GM12878 (cell line): Measurements from ENCODE around the gene BLOC1S4. TPM values are rescaled to one million over a fixed set of nuclear protein-coding genes. Genes with fewer than 3 reads are reported as not detected.

ENCODE experiments used
- ATF7 ChIP-seq: fragments of 450-650 bp; IDR thresholded peaks from 2 replicates; pipeline ENCODE4 v1.6.1; 2016; ENCODE audit warnings: low read depth, mild to moderate bottlenecking
- CREB1 ChIP-seq: IDR thresholded peaks from 2 replicates; pipeline ENCODE4 v1.6.1; 2012; ENCODE audit warnings: low read depth, mild to moderate bottlenecking, inconsistent platforms
- CUX1 ChIP-seq: IDR thresholded peaks from 2 replicates; pipeline ENCODE4 v1.6.1; 2012; ENCODE audit warnings: improper control_type of control experiment, low read depth, low read length; ENCODE audit not compliant: insufficient replicate concordance
- E4F1 ChIP-seq: fragments of 450-650 bp; IDR thresholded peaks from 2 replicates; pipeline ENCODE4 v1.6.1; 2018; ENCODE audit warnings: borderline replicate concordance, mild to moderate bottlenecking; ENCODE audit not compliant: partially characterized antibody
- EZH2 ChIP-seq: IDR thresholded peaks from 2 replicates; pipeline ENCODE4 v1.6.1; 2012; ENCODE audit warnings: low read depth, mild to moderate bottlenecking, control low read depth, inconsistent platforms, low read length, borderline replicate concordance; ENCODE audit not compliant: control insufficient read depth
- HDGF ChIP-seq: fragments of 450-650 bp; IDR thresholded peaks from 2 replicates; pipeline ENCODE4 v1.6.1; 2016; ENCODE audit warnings: antibody characterized with exemption
- KDM1A ChIP-seq: fragments of 200-600 bp; sonication (generic); IDR thresholded peaks from 2 replicates; pipeline ENCODE4 v1.6.1; 2016; ENCODE audit warnings: borderline replicate concordance
- NBN ChIP-seq: fragments of 450-650 bp; IDR thresholded peaks from 2 replicates; pipeline ENCODE4 v1.6.1; 2016
- RAD51 ChIP-seq: fragments of 450-650 bp; IDR thresholded peaks from 2 replicates; pipeline ENCODE4 v1.6.1; 2016; ENCODE audit warnings: moderate library complexity, mild to moderate bottlenecking, inconsistent platforms
- RBBP5 ChIP-seq: fragments of 200-600 bp; sonication (generic); conservative IDR thresholded peaks from 2 replicates; pipeline ENCODE4 v1.6.1; 2016
- WRNIP1 ChIP-seq: IDR thresholded peaks from 2 replicates; pipeline ENCODE4 v1.6.1; 2011; ENCODE audit warnings: low read depth, low read length, improper control_type of control experiment, borderline replicate concordance
- ZBTB33 ChIP-seq: fragments of 450-650 bp; IDR thresholded peaks from 2 replicates; pipeline ENCODE4 v1.6.1; 2017; ENCODE audit warnings: mild to moderate bottlenecking
- ZNF207 ChIP-seq: fragments of 450-650 bp; IDR thresholded peaks from 2 replicates; pipeline ENCODE4 v1.6.1; 2014; ENCODE audit warnings: antibody characterized with exemption, mild to moderate bottlenecking, borderline replicate concordance
- ZNF592 ChIP-seq: fragments of 450-650 bp; IDR thresholded peaks from 2 replicates; pipeline ENCODE4 v1.6.1; 2017; ENCODE audit warnings: mild to moderate bottlenecking, moderate library complexity
- polyA plus RNA-seq, 11 experiments: library from polyadenylated mRNA; depleted of rRNA in 4 of 11; unstranded in 6 of 11; stranded (reverse) in 5 of 11; fragments of >200 nt; fragmentation: Nextera tagmentation in 4 of 11; fragmentation: Illumina TruSeq in 1 of 11; extraction: Ambion mirVana in 4 of 11; extraction: Trizol in 1 of 11; gene quantifications; 1 replicate in 1 of 11; 2 replicates in 10 of 11; pipeline versions ENCODE4 v1.2.1 to v1.2.3, GENCODE V29; 2011 to 2016; ENCODE audit warnings: inconsistent platforms in 2 of 11, missing spikeins in 2 of 11, low read depth in 1 of 11
- total RNA-seq, 4 experiments: library from RNA; depleted of rRNA in 3 of 4; stranded (reverse); fragments of >200 nt in 3 of 4; fragmentation: Illumina TruSeq in 1 of 4; extraction: Trizol in 1 of 4; gene quantifications; 2 replicates each; pipeline versions ENCODE4 v1.2.1 to v1.2.3, GENCODE V29; 2013 to 2021

Gene BLOC1S4
- total and polyA plus RNA-seq, 10 of the 15 experiments (the other 5 are each of a cell fraction or from before 2014, with no cell fraction given) = 2.7 to 23.8 (median 9.5) TPM

- TF ChIP-seq HDGF = 0 out of 2 replicates have a peak, but pooled peaks have one; percentile 22
- TF ChIP-seq KDM1A = no peak
- 0 out of 2 replicates have a peak, but pooled peaks have one; percentile 23 for TF ChIP-seq NBN
- TF ChIP-seq ATF7 = no peak
- TF ChIP-seq ZNF207 = no peak
- TF ChIP-seq RBBP5 = no peak
- TF ChIP-seq RAD51 = no peak
- TF ChIP-seq CREB1 = peak; percentile 50; the same call in 1 of the 2 replicates
- TF ChIP-seq CUX1 = no peak
- TF ChIP-seq ZBTB33 = peak; percentile 55; the same call in 1 of the 2 replicates
- TF ChIP-seq E4F1 = peak; percentile 99
- no peak for TF ChIP-seq ZNF592
- TF ChIP-seq WRNIP1 = no peak
- no peak for TF ChIP-seq EZH2
These were observed 42.1 kb upstream of the BLOC1S4 start (continued) for GRCh38 chr4:6673660-6674499.
